K562 (cell line): Measurements from ENCODE around the gene MYCN. TPM values are rescaled to one million over a fixed set of nuclear protein-coding genes. Genes with fewer than 3 reads are reported as not detected.

ENCODE experiments used
- ATAC-seq: fragments of 200-7000 bp; cut with Tn5 transposase; 3 replicates; pipeline ENCODE4 v1.9.1; 2020; ENCODE audit warnings: moderate library complexity
- BruUV-seq: library from RNA; stranded (reverse); fragments of 400-500 nt; replicated peaks from 2 replicates; lab custom pipeline; 2021; lab: Mats Ljungman, UMichigan
- CTCF ChIA-PET: fragments of 300-600 bp; formaldehyde crosslinking; extraction: SDS; loops from one replicate; lab custom pipeline; 2021; ENCODE audit warnings: low intra/inter-chr PET ratio; lab: Yijun Ruan, JAX
- POLR2A ChIA-PET: fragments of 300-600, 350-650 bp; sonication (Branson Sonifier 250); formaldehyde crosslinking; extraction: SDS; loops from one replicate; lab custom pipeline; 2021; ENCODE audit warnings: antibody characterized with exemption, inconsistent platforms; lab: Yijun Ruan, JAX
- DNase-seq, 4 experiments: peaks; one replicate each; pipeline versions ENCODE4 v3.0.0 to v3.0.0-alpha.2; 2011 to 2018; ENCODE audit warnings: low spot score in 3 of 4, mixed read lengths in 3 of 4; ENCODE audit errors: extremely low read depth in 1 of 4
- FAIRE-seq: peaks from 2 replicates; lab custom pipeline; 2011; peaks lifted over from hg19 to GRCh38; lab: Jason Lieb, UNC
- H2AFZ ChIP-seq: 2 replicates; pipeline ENCODE4 v1.6.0; 2011; ENCODE audit warnings: low read depth, low read length, control low read depth, inconsistent platforms
- H3K27ac ChIP-seq: fragments of 200-600 bp; 3 replicates; pipeline ENCODE4 v1.8.0; 2011; ENCODE audit warnings: low read depth, mild to moderate bottlenecking, control low read depth, inconsistent platforms, low read length, moderate library complexity, mixed read lengths; ENCODE audit errors: extremely low read depth
- H3K27me3 ChIP-seq, 2 experiments: fragments of 300-600 bp in 1 of 2; 2 replicates in 1 of 2; 3 replicates in 1 of 2; pipeline versions ENCODE4 v1.6.0 to v1.8.0; 2011; ENCODE audit warnings: inconsistent platforms in 2 of 2, low read length in 2 of 2, mild to moderate bottlenecking in 1 of 2, mixed read lengths in 1 of 2, moderate library complexity in 1 of 2; ENCODE audit not compliant: control insufficient read depth in 2 of 2, insufficient read depth in 2 of 2
- H3K36me3 ChIP-seq: fragments of 300-600 bp; 3 replicates; pipeline ENCODE4 v1.8.0; 2011; ENCODE audit warnings: mild to moderate bottlenecking, low read length, inconsistent platforms; ENCODE audit not compliant: control insufficient read depth, insufficient read depth
- H3K4me1 ChIP-seq, 2 experiments: fragments of 200-600 bp in 1 of 2; replicated peaks in 1 of 2; 2 replicates in 1 of 2; 3 replicates in 1 of 2; pipeline versions ENCODE4 v1.5.1 to v1.8.0; 2011; ENCODE audit warnings: inconsistent platforms in 2 of 2, low read length in 2 of 2, mild to moderate bottlenecking in 1 of 2, mixed read lengths in 1 of 2, moderate library complexity in 1 of 2; ENCODE audit not compliant: control insufficient read depth in 2 of 2, insufficient read depth in 2 of 2
- H3K4me2 ChIP-seq: 2 replicates; pipeline ENCODE4 v1.6.1; 2011; ENCODE audit warnings: low read length, control low read depth, inconsistent platforms, mixed read lengths; ENCODE audit not compliant: insufficient read depth
- H3K4me3 ChIP-seq: fragments of 200-600 bp; sonication (generic), shearing (Covaris generic); 2 replicates; pipeline ENCODE4 v1.5.1; 2016; ENCODE audit warnings: control low read depth, inconsistent platforms
- H3K79me2 ChIP-seq: fragments of 200-600 bp; 3 replicates; pipeline ENCODE4 v1.8.0; 2011; ENCODE audit warnings: low read length, inconsistent platforms; ENCODE audit not compliant: control insufficient read depth, insufficient read depth
- H3K9ac ChIP-seq, 2 experiments: 2 replicates each; pipeline versions ENCODE4 v1.6.0 to v1.6.1; 2011; ENCODE audit warnings: low read depth in 2 of 2, low read length in 2 of 2, control low read depth in 1 of 2, inconsistent platforms in 1 of 2, mild to moderate bottlenecking in 1 of 2, mixed read lengths in 1 of 2; ENCODE audit not compliant: insufficient read depth in 1 of 2
- H3K9me1 ChIP-seq: one replicate; pipeline ENCODE4 v1.6.0; 2011; ENCODE audit warnings: inconsistent platforms, mild to moderate bottlenecking, low read length, moderate library complexity; ENCODE audit not compliant: control insufficient read depth, insufficient read depth
- H3K9me3 ChIP-seq: replicated peaks from 2 replicates; pipeline ENCODE4 v1.5.1; 2011; ENCODE audit warnings: low read depth, low read length, inconsistent platforms; ENCODE audit not compliant: control insufficient read depth, insufficient read depth
- H4K20me1 ChIP-seq: replicated peaks from 2 replicates; pipeline ENCODE4 v1.6.1; 2011; ENCODE audit warnings: low read length, inconsistent platforms, mixed read lengths; ENCODE audit not compliant: control insufficient read depth, insufficient read depth
- BCOR ChIP-seq: fragments of 450-650 bp; IDR thresholded peaks from 2 replicates; pipeline ENCODE4 v1.6.1; 2016
- CREBBP ChIP-seq: IDR thresholded peaks from one replicate; pipeline ENCODE4 v1.6.1; 2012; ENCODE audit warnings: low read depth, mild to moderate bottlenecking, control low read depth, inconsistent platforms, low read length
- GTF2A2 ChIP-seq: IDR thresholded peaks from 2 replicates; pipeline ENCODE4 v1.6.1; 2016; ENCODE audit warnings: mild to moderate bottlenecking, missing genetic modification characterization, missing compliant biosample characterization
- NCOA6 ChIP-seq: fragments of 450-650 bp; IDR thresholded peaks from 2 replicates; pipeline ENCODE4 v1.6.1; 2017; ENCODE audit warnings: mild to moderate bottlenecking
- NFRKB ChIP-seq: fragments of 450-650 bp; IDR thresholded peaks from 2 replicates; pipeline ENCODE4 v1.6.1; 2016; ENCODE audit warnings: low read depth
- SMARCA5 ChIP-seq: fragments of 450-650 bp; IDR thresholded peaks from 2 replicates; pipeline ENCODE4 v1.6.1; 2016
- SREBF2 ChIP-seq: sonication (generic); formaldehyde crosslinking; IDR thresholded peaks from 2 replicates; pipeline ENCODE4 v1.4.0; 2020; ENCODE audit warnings: mild to moderate bottlenecking, missing genetic modification reagents
- TEAD1 ChIP-seq, 2 experiments: fragments of 450-650 bp in 1 of 2; sonication (generic) in 1 of 2; formaldehyde crosslinking; IDR thresholded peaks; 2 replicates each; pipeline versions ENCODE4 v1.4.0 to v1.8.0; 2020 to 2022; ENCODE audit warnings: mild to moderate bottlenecking in 2 of 2, missing genetic modification reagents in 1 of 2
- ZEB2 ChIP-seq: fragments of 450-650 bp; IDR thresholded peaks from 2 replicates; pipeline ENCODE4 v1.6.1; 2016
- ZNF707 ChIP-seq: fragments of 250-450 bp; sonication (Bioruptor Pico); conservative IDR thresholded peaks from 2 replicates; pipeline ENCODE4 v1.8.0; 2022; ENCODE audit warnings: inconsistent platforms, mild to moderate bottlenecking, moderate library complexity
- ZNF75A ChIP-seq: fragments of 450-650 bp; formaldehyde crosslinking; IDR thresholded peaks from 2 replicates; pipeline ENCODE4 v1.4.0; 2020; ENCODE audit warnings: mild to moderate bottlenecking
- WGBS: fragments of 100-300 bp; shearing (Covaris generic); methylation state at CpG from one replicate; pipeline ENCODE4 v1.1.6; 2016; ENCODE audit warnings: low coverage, mixed read lengths; ENCODE audit not compliant: insufficient coverage; ENCODE audit errors: missing lambda C conversion rate; 5-methylcytosine and 5-hydroxymethylcytosine counted together
- in situ Hi-C: fragments of 300-500 bp; cut with MboI; formaldehyde crosslinking; loops from 4 replicates; pipeline ENCODE4 v1.15.0; 2018; ENCODE audit warnings: inconsistent platforms, mixed read lengths
- intact Hi-C: fragments of 100-400 bp; cut with micrococcal nuclease; formaldehyde crosslinking; loops from 2 replicates; pipeline ENCODE4 v1.14.2; 2022
- polyA plus RNA-seq, 8 experiments: library from polyadenylated mRNA; depleted of rRNA in 4 of 8; stranded (reverse) in 5 of 8; unstranded in 3 of 8; fragments of >200 nt; fragmentation: Nextera tagmentation in 2 of 8; fragmentation: Illumina TruSeq in 1 of 8; extraction: Ambion mirVana in 2 of 8; extraction: Trizol in 1 of 8; gene quantifications; 2 replicates each; pipeline versions ENCODE4 v1.2.1 to v1.2.3, GENCODE V29; 2011 to 2014; ENCODE audit warnings: inconsistent platforms in 1 of 8, missing spikeins in 1 of 8
- total RNA-seq, 7 experiments: library from RNA; depleted of rRNA in 6 of 7; stranded (reverse); fragments of >200 nt in 6 of 7; fragmentation: Illumina TruSeq in 2 of 7; extraction: Trizol in 2 of 7; gene quantifications; 2 replicates each; pipeline versions ENCODE4 v1.2.1 to v1.2.3, GENCODE V29; 2011 to 2021; ENCODE audit warnings: low replicate concordance in 1 of 7
- TF ChIP-seq, protein P1 (sequence below): fragments of 450-650 bp; formaldehyde crosslinking; IDR thresholded peaks from 2 replicates; pipeline ENCODE4 v1.4.0; 2020; ENCODE audit warnings: mild to moderate bottlenecking
- TF ChIP-seq, protein P2 (sequence below): sonication (generic); formaldehyde crosslinking; IDR thresholded peaks from 2 replicates; pipeline ENCODE4 v1.8.1; 2022; ENCODE audit warnings: missing genetic modification reagents
- TF ChIP-seq, protein P3 (sequence below): fragments of 450-650 bp; IDR thresholded peaks from 2 replicates; pipeline ENCODE4 v1.7.1; 2018; ENCODE audit warnings: mild to moderate bottlenecking, low read depth; ENCODE audit not compliant: partially characterized antibody
- TF ChIP-seq, protein P4 (sequence below): fragments of 250-450 bp; sonication (Bioruptor Pico); IDR thresholded peaks from 2 replicates; pipeline ENCODE4 v1.4.0; 2020; ENCODE audit warnings: mild to moderate bottlenecking

Gene MYCN
- total and polyA plus RNA-seq, 9 of the 15 experiments (the other 6 are each of a cell fraction or from before 2014, with no cell fraction given) = not detected

DNA sequence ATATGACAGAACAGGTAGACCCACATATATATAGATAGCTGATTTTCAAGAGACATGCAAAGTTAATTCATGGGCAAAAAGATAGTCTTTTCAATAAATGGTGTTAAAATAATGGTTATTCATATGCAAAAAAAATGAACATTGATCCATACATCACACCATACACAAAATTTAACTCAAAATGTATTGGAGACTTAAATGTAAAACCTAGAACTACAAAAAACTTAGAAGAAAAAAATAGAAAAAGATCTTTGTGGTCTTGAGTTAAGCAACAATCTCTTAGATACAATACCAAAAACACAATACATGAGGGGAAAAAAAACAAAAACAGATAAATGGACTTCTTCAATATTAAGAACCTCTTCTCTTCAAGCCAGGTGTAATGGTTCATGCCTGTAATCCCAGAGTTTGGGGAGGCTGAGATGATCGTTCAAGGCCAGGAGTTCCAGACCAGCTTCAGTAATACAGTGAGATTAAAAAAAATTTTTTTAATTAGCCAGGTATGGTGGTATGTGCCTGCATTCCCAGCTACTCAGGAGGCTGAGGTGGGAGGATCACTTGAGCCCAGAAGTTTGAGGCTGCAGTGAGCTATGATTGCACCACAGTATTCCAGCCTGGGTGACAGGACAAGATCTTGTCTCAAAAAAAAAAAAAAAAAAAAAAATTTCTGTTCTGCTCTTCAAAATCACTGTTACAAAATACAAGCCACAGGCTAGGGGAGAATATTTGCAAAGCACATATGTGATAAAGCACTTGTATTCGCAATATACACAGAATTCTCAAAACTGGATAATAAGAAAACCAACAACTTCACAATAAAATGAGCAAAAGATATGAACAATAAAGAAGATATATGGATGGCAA lies 32.7 kb upstream of the MYCN start:
- Histone ChIP-seq H3K27me3 (peaks cover 0 to 4% of the 10 kb centered on the region in 2 experiments; a peak in 1 of 5 replicates), H3K79me2 (no peaks in the 10 kb centered on the region), H2AFZ (no peak overlapping the region), H3K4me1 (no peaks in the 10 kb centered on the region), H3K9me3 (no peaks in the 10 kb centered on the region), H3K9me1 (no peaks in the 10 kb centered on the region), H4K20me1 (no peaks in the 10 kb centered on the region), H3K9ac (no peak overlapping the region), H3K27ac (no peak overlapping the region), H3K4me2 (no peak overlapping the region), H3K4me3 (no peak overlapping the region), H3K36me3 (no peaks in the 10 kb centered on the region)
- BruUV-seq = no TSS peak
- FAIRE-seq (no peak), DNase-seq (no peak), ATAC-seq (no peak)
- POLR2A ChIA-PET = no interaction called here
- in situ Hi-C loops (no loop called here), intact Hi-C loops (no loop called here)
- CTCF ChIA-PET = no interaction called here
- WGBS = 0% methylated on average over 2 of the region's 2 CpGs
- no peak for TF ChIP-seq NCOA6
- TF ChIP-seq GTF2A2 (tag) = no peak
- TF ChIP-seq ZNF75A (CRISPR knock-in tag) = no peak
- TF ChIP-seq, protein P1, sequence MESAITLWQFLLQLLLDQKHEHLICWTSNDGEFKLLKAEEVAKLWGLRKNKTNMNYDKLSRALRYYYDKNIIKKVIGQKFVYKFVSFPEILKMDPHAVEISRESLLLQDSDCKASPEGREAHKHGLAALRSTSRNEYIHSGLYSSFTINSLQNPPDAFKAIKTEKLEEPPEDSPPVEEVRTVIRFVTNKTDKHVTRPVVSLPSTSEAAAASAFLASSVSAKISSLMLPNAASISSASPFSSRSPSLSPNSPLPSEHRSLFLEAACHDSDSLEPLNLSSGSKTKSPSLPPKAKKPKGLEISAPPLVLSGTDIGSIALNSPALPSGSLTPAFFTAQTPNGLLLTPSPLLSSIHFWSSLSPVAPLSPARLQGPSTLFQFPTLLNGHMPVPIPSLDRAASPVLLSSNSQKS (CRISPR knock-in tag) = no peak
- no peak for TF ChIP-seq BCOR
- no peak for TF ChIP-seq ZEB2
- TF ChIP-seq TEAD1 (CRISPR knock-in tag; IDR thresholded peaks at IDR 0.05) = no peak
- TF ChIP-seq SREBF2 (CRISPR knock-in tag) = no peak
- no peak for TF ChIP-seq ZNF707 (CRISPR knock-in tag)
- no peak for TF ChIP-seq NFRKB
- TF ChIP-seq, protein P2, sequence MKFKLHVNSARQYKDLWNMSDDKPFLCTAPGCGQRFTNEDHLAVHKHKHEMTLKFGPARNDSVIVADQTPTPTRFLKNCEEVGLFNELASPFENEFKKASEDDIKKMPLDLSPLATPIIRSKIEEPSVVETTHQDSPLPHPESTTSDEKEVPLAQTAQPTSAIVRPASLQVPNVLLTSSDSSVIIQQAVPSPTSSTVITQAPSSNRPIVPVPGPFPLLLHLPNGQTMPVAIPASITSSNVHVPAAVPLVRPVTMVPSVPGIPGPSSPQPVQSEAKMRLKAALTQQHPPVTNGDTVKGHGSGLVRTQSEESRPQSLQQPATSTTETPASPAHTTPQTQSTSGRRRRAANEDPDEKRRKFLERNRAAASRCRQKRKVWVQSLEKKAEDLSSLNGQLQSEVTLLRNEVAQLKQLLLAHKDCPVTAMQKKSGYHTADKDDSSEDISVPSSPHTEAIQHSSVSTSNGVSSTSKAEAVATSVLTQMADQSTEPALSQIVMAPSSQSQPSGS (CRISPR knock-in tag) = no peak
- no peak for TF ChIP-seq SMARCA5
- TF ChIP-seq, protein P3, sequence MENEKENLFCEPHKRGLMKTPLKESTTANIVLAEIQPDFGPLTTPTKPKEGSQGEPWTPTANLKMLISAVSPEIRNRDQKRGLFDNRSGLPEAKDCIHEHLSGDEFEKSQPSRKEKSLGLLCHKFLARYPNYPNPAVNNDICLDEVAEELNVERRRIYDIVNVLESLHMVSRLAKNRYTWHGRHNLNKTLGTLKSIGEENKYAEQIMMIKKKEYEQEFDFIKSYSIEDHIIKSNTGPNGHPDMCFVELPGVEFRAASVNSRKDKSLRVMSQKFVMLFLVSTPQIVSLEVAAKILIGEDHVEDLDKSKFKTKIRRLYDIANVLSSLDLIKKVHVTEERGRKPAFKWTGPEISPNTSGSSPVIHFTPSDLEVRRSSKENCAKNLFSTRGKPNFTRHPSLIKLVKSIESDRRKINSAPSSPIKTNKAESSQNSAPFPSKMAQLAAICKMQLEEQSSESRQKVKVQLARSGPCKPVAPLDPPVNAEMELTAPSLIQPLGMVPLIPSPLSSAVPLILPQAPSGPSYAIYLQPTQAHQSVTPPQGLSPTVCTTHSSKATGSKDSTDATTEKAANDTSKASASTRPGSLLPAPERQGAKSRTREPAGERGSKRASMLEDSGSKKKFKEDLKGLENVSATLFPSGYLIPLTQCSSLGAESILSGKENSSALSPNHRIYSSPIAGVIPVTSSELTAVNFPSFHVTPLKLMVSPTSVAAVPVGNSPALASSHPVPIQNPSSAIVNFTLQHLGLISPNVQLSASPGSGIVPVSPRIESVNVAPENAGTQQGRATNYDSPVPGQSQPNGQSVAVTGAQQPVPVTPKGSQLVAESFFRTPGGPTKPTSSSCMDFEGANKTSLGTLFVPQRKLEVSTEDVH = no peak
- TF ChIP-seq CREBBP = no peak
- TF ChIP-seq, protein P4, sequence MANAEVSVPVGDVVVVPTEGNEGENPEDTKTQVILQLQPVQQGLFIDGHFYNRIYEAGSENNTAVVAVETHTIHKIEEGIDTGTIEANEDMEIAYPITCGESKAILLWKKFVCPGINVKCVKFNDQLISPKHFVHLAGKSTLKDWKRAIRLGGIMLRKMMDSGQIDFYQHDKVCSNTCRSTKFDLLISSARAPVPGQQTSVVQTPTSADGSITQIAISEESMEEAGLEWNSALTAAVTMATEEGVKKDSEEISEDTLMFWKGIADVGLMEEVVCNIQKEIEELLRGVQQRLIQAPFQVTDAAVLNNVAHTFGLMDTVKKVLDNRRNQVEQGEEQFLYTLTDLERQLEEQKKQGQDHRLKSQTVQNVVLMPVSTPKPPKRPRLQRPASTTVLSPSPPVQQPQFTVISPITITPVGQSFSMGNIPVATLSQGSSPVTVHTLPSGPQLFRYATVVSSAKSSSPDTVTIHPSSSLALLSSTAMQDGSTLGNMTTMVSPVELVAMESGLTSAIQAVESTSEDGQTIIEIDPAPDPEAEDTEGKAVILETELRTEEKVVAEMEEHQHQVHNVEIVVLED (CRISPR knock-in tag) = no peak
